GM21526 (cell line): Measurements from ENCODE around the gene ARFGAP2.
"Not testable (repeated sequence)": the region's sequence is repeated elsewhere in the genome, so short reads cannot be mapped to it uniquely, and the experiment has no call there.

Experiments
- ATAC-seq: cut with Tn5 transposase; IDR thresholded peaks from one replicate; pipeline ENCODE4 v1.9.1; 2021; ENCODE audit warnings: moderate library complexity; ENCODE audit not compliant: unreplicated experiment, low FRiP score

The ARFGAP2 gene

DNA sequence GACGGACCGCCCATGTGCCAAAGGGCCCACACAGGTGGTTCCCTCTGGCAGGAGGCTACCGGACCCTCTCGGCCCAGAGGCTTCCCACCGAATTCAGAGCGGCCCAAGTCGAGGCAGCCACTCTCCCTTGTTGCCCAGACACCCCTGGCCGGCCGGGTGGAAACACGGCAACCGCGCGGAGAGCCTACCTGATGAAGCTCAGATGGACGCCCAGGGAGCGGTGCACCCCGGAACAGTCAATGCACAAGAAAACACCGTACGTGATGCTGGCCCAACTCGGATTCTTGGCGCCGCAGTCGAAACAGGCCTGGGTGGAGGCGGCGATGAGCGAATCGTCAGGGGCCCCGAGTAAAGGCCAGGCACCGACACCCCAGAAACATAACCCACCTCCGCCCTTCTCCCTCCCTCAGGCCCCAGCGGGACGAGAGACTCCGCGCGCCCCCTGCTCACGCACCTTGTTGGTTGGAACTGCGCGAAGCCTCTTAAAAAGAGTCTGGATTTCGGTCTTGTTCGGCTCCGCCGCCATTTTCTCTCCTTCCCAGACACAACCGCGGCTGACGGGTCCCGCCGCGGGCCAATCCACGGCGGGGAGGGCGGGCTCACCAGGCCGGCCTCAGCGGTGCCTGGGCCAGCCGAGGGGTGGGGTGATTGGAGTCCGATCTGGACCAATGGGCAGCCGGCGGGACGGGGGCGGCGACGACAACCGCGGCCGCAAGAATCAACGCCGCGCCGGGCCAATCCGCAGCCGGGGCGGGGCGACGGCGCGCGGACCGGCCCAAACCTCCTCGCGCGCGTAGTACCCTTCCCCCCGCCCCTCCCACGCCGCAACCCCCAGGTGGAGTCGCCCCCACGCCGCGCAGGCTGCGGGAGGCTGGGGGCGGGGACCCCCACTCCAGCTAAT is at the start of gene ARFGAP2:
Gene ARFGAP2 (minus strand): TSS at position 552 of the 901 bp plus-strand sequence. CDS start 26 bp downstream, at position 526.
- peak; percentile 83 for ATAC-seq

GRCh38 chr11:47225552-47226400 is 49.1 kb upstream of the ARFGAP2 start:
- peak; percentile 59 for ATAC-seq

GRCh38 chr11:47222696-47223095 is 46.0 kb upstream of the ARFGAP2 start:
- ATAC-seq, result no peak

GRCh38 chr11:47220401-47220821 is 43.7 kb upstream of the ARFGAP2 start:
- no peak for ATAC-seq

- ATAC-seq, result no peak
These were observed 39.6 kb upstream of the ARFGAP2 start for GRCh38 chr11:47216121-47216798.

GRCh38 chr11:47215366-47215910 is 38.8 kb upstream of the ARFGAP2 start:
- no peak for ATAC-seq

- no peak for ATAC-seq
These were observed 37.4 kb upstream of the ARFGAP2 start for GRCh38 chr11:47213950-47214565.

DNA sequence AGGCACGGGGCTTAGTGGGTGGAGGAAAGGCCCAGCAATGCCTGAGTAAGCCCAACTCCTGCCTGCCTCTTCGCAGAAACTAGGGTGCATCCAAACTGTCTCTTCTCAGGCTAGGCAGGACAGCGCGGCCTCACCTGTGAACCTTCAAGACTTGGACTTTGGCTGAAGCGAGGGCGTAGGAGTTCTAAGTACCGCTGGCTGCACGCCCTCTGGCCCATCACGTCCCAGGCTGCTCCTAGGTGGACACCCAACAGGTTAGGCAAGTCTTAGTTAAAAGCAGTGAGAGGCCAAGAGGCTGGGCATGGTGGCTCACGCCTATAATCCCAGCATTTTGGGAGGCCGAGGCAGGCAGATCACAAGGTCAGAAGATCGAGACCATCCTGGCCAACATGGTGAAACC is 36.3 kb upstream of the ARFGAP2 start:
- ATAC-seq, result no peak

DNA sequence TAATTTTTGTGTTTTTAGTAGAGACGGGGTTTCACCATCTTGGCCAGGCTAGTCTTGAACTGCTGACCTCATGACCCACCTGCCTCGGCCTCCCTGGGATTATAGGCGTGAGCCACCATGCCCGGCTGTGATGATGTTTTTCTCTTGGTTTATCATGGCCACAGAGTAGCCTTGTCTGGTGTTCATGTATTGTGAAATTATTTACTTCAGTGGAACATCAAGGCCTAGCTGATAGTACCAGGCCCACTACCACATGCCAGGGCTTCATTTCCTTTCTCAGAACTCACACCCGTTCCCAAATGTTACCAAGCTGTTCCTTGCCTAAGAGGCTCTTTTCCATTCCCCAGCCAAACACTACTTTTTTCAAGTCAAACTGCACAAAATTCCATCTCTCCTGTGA is 31.9 kb upstream of the ARFGAP2 start:
- no peak for ATAC-seq

- ATAC-seq, result not testable (repeated sequence)
These were observed 31.4 kb upstream of the ARFGAP2 start for GRCh38 chr11:47208008-47208552.

DNA sequence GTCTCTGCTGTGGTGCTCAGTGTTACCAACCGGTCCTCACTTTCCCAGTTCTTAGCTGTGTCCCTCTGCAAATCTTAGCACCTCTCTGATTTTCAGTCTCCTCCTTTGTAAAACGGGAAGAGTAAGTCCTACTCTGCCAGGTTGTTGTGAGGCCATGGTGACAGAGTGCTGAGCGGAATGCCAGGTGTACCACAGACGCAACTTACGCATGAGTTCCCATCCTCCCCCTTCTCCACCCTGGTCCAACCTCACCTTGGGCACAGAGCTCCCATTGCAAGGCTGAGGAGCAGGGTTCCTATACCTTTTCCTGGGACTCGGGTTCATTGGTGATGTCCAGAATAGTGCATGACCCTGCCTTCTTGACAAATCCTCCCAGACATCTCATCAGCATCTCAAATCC is 30.8 kb upstream of the ARFGAP2 start:
- ATAC-seq, result no peak

GRCh38 chr11:47206577-47206976 is 29.9 kb upstream of the ARFGAP2 start:
- ATAC-seq, result not testable (repeated sequence)

- no peak for ATAC-seq
These were observed 27.9 kb upstream of the ARFGAP2 start for GRCh38 chr11:47204637-47204989.

GRCh38 chr11:47202576-47202975 is 25.9 kb upstream of the ARFGAP2 start:
- ATAC-seq, result no peak

- ATAC-seq, result no peak
These were observed 24.3 kb upstream of the ARFGAP2 start for GRCh38 chr11:47201015-47201414.

DNA sequence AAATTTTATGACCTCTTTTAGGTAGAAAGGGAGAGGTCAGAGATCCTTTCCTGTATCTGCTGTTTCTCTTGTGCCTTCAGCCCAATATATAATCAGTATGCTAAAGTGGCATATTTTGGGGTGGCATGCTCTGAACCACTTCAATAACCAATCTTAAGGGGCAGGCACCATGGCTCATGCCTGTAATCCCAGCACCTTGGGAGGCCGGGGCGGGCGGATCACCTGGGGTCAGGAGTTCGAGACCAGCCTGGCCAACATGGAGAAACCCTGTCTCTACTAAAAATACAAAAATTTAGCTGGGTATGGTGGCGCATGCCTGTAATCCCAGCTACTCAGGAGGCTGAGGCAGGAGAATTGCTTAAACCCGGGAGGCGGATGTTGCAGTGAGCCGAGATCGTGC is 21.5 kb upstream of the ARFGAP2 start:
- not testable (repeated sequence) for ATAC-seq

- no peak for ATAC-seq
These were observed 15.4 kb upstream of the ARFGAP2 start for GRCh38 chr11:47192111-47192510.

DNA sequence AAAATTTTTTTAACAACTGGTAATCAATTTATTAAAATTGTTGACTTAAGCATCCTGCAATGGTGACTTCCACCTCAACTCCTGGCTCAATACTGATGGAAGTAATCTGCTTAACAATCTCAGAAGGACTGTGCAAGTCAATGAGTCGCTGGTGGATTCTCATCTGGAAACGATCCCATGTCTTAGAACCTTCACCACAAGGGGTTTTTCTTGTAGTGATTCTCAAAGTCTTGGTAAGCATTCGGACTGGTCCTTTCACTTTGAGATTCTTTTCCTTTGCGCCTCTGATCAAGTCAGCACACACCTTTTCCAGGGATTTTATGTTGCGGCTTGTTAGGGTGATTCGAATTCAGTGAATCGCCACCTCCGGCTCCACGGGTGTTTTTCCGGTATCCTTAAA is 14.5 kb upstream of the ARFGAP2 start:
- ATAC-seq, result not testable (repeated sequence)

DNA sequence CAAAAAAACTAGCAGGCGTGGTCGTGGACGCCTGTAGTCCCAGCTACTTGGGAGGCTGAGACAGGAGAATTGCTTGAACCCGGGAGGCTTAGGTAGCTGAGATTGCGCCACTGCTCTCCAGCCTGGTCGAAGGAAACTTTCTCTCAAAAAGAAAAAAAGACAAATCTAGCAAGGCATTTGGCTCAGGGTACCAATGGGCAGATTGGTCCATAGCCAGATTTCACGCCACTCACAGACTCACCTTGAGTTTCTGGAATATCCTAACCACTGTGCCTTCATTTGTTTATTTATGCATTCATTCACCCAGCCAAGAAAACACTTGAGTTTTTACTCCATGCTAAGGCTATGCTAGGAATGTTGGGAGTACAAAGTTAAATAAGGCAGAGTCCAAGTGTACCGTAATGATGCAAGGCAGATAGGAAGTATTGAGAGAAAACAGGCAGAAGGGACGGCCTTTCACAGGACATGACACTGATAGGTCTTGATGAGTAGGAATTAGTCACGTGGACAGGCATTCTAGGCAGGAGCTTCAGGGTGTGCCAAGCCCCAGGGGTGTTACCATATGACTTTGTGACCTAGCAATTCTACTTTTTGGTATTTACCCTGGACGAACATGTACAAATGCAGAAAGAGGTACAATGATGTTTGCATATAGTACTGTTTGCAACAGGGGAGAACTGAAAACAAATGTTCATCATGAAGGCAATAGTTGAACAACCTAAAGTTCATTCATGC is 12.6 kb upstream of the ARFGAP2 start:
- ATAC-seq, result no peak
